HG03175 (cell line): ENCODE measurements around the gene REEP1.
"Not testable (repeated sequence)": the region's sequence is repeated elsewhere in the genome, so short reads cannot be mapped to it uniquely, and the experiment has no call there.

Experiments
- ATAC-seq: cut with Tn5 transposase; IDR thresholded peaks from one replicate; pipeline ENCODE4 v1.9.1; 2021; ENCODE audit warnings: mild to moderate bottlenecking, moderate library complexity; ENCODE audit not compliant: unreplicated experiment

Gene REEP1

GRCh38 chr2:86249176-86249575 is 88.2 kb downstream of the REEP1 start:
- ATAC-seq = no peak

- not testable (repeated sequence) for ATAC-seq
Measured at GRCh38 chr2:86245222-86245621, 92.2 kb downstream of the REEP1 start.

DNA sequence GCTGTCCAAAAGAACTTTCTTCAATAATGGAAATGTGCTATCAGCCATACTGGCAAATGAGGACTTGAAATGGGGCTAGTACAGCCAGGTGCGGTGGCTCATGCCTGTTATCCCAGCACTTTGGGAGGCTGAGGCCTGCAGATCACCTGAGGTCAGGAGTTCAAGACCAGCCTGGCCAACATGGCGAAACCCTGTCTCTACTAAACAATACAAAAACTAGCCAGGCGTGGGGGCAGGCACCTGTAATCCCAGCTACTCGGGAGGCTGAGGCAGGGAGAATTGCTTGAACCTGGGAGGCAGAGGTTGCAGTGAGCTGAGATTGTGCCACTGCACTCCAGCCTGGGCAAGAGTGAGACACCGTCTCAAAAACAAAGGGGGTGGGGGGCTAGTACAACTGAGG is 92.6 kb downstream of the REEP1 start:
- not testable (repeated sequence) for ATAC-seq

GRCh38 chr2:86243950-86244733 is 93.3 kb downstream of the REEP1 start:
- peak; percentile 57 for ATAC-seq

DNA sequence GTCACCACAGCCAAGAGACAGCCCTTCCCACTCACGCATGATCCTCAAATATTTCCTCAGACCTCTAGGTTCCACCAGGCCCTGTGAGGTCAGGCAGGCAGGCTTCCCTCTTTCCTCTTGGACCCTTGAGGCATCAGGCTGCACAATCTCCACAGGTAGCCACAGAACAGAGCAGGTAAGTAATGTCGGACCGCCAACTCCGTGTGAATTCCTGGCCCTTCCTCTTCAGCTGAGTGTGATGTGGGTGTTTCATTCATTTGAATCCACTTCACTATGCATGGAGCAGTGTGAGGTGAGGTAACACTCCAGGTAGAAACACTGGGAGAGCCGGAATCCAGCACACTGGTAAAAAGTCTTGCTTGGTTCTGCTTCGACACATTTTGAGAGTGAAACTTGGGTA is 94.2 kb downstream of the REEP1 start:
- ATAC-seq = no peak

GRCh38 chr2:86241611-86242010 is 95.8 kb downstream of the REEP1 start:
- no peak for ATAC-seq

DNA sequence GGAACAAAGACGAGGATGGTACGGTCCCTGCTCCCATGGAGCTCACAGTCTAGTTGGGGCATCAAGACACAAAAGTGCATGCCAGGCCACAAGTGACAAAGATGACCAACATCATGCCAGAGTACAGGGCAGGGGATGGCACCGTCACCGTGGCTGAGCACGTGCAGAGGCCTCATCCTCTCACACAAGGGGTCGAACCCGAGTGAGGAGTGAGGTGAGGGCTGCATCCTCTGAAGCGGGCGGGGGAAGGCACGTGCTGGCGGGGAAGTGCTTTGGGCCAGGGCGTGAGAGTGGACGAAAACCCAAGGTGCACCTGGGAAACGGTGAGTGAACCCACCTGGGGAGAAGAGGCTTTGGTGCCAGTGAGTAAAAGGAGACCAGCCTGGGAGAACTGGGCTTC is 97.2 kb downstream of the REEP1 start:
- no peak for ATAC-seq

DNA sequence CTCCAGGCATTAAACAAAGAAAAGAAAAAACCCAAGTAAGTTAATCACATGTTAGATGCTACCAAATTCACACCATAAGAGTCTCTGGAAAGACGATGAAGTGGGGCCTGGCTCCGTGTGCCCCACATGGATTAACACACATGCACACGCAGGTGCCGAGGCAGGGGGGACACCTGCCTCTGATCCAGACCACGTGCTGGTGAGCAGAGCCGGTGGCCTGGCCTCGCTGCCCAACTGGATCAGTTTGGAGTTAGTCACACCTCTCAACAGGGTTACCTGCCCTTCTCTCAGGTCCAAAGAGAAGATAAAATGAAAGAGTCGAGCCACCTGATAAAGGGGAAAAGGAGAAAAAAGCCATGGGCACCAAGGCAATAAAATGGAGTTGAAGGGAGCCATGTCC is 97.7 kb downstream of the REEP1 start:
- no peak for ATAC-seq

DNA sequence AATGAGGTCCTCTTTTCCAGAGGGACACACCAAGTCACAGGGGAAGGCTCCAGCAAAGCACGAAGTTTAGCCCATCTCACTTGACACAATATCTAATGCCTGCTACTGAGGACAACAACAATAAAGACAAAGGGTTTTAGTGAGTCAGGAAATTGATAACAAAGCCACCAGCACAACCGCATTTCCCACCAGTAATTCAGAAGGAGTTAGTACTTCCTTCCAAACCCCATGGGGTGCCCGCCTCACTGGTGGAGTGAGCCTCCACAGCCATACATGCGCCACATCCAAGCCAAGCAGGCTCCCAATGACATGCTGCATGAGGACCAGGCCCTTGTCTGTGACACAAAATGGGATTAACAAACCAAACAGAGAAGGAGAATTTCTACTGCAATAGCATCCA is 98.1 kb downstream of the REEP1 start:
- no peak for ATAC-seq

- ATAC-seq = peak; percentile 83
Measured at GRCh38 chr2:86238354-86238753, 99.1 kb downstream of the REEP1 start.

DNA sequence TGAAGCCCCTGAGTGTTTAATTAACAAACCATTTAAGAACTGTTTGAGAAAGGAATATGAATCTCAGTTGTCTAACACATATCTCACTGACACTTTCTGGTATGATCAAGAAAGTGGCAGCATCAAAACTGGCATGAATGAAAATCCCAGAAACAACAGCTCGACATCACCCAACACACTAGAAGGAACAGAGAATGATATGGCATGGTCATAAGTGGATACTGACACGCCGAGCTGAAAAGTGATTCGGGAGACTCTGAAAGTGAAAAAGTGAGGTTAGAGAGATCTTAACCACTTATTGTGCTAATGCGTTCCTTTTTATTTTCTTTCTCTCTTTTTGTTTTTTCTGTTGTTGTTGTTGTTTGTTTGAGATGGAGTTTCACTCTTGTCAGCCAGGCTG is 100.3 kb downstream of the REEP1 start:
- ATAC-seq = no peak

GRCh38 chr2:86235196-86235980 is 102.0 kb downstream of the REEP1 start:
- ATAC-seq = no peak

- ATAC-seq = no peak
Measured at GRCh38 chr2:86234563-86235131, 102.8 kb downstream of the REEP1 start.

DNA sequence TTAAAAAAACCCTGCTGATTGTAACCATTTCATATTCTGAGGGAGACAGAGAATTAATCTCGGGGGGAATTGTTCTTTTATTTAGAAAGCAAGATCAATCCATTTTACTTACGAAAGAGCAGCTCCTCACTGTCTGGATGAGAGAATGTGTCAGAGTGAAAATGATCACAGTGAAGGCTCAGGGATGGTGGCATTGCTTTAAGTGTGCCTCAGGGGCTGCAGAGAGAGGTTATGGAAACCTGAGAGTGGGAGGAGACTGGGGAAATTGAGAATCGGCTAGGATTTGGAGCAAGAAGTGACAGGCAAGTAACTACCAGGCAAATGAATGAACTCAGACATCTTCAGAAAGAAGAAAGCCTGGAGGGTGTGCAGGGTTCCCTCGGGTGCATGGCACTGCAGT is 104.0 kb downstream of the REEP1 start:
- ATAC-seq = no peak

DNA sequence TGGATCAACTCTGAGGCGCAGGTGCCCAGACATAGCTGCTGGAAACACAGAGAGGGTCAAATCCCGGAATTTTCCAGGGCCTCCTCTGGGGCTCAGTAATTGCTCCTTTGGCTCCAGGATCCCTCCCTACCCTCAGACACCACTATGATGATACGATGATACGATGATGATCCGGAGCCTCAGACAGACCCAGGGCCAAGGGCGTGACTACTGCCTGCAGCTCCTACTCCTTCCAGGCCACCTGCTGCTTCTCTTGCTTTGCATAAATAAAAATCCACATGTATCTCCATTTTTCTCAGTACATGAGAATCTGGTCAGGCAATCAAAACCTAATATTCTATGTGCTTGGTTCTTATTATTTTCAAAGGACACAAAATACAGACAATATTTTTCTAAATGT is 104.5 kb downstream of the REEP1 start:
- no peak for ATAC-seq

DNA sequence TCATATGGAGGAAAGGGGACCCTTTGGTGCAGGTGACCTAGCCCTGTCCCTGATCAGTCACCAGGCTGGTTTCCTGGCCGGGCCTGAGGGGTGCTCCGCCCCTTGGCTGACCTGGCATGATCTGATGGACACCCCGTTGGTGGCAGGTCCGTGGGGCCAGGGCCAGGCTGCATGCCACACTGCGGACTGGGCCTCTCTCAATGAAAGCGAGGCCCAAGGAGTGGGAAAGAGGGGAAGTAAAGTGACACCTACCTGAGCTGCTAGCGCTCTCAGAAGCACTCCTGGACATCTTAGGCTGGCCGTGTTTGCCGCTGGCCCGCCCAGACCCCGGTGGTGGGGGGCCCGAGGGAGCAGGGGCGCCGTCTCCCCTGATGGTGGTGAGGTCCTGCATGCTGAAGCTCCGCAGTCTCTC is 105.0 kb downstream of the REEP1 start:
- ATAC-seq = no peak

GRCh38 chr2:86231680-86232372 is 105.6 kb downstream of the REEP1 start:
- no peak for ATAC-seq

- ATAC-seq = no peak
Measured at GRCh38 chr2:86230961-86231360, 106.5 kb downstream of the REEP1 start.

DNA sequence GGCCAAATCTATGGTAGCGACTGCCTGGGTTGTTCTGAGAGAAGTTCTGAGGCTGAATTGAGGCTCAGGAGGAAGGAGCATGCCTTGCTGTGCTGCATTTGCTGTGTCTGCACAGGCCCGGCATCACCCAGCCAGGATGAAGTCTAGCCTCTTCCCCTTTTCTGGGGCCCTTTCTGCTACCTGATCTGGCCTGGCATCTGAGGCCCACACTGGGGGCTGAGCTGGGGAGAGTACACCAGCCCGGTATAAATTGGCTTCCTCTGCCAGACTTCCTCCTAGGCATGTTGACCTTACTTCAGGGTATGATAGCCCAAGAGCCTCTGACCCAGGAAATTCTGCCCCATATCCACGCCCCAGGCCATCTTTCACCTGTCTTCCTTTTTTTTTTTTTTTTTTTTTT is 108.2 kb downstream of the REEP1 start:
- ATAC-seq = no peak

DNA sequence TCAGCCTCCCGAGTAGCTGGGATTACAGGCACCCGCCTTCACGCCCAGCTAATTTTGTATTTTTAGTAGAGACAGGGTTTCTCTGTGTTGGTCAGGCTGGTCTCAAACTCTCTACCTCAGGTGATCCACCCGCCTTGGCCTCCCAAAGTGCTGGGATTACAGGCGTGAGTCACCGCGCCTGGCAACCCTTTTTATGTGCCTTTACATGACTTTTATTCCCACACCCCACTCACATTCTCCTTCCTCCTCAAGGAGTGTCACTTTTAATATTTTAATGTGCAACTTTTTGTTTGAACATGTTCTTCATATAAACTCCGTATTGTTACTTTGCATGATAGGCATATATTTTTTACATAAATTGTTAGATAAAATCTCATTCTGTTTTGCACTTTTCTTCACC is 108.9 kb downstream of the REEP1 start:
- not testable (repeated sequence) for ATAC-seq

- ATAC-seq = no peak
Measured at GRCh38 chr2:86227685-86228084, 109.7 kb downstream of the REEP1 start.
